OCI-LY7 (cell line): ENCODE measurements around the gene BRME1. TPM values are rescaled to one million over a fixed set of nuclear protein-coding genes. Genes with fewer than 3 reads are reported as not detected.

Experiments
- BruUV-seq: library from RNA; stranded (reverse); fragments of 400-500 nt; replicated peaks from 2 replicates; lab custom pipeline; 2021; lab: Mats Ljungman, UMichigan
- CTCF ChIA-PET: fragments of 300-600 bp; sonication (Branson Sonifier 250); formaldehyde crosslinking; loops from one replicate; lab custom pipeline; 2022; ENCODE audit warnings: antibody characterized with exemption; ENCODE audit not compliant: unreplicated experiment; lab: Charles Lee
- POLR2A ChIA-PET: fragments of 300-600 bp; sonication (Branson Sonifier 250); formaldehyde crosslinking; loops from one replicate; lab custom pipeline; 2022; ENCODE audit warnings: antibody characterized with exemption; lab: Charles Lee
- DNase-seq: peaks from one replicate; pipeline ENCODE4 v3.0.0-alpha.2; 2015; ENCODE audit warnings: low spot score
- H2AFZ ChIP-seq: fragments of 200-600 bp; sonication (generic), shearing (Covaris generic); 2 replicates; pipeline ENCODE4 v1.6.1; 2014; ENCODE audit warnings: mild to moderate bottlenecking, antibody characterized with exemption, low read length, moderate library complexity
- H3K27ac ChIP-seq: fragments of 200-600 bp; sonication (generic); 2 replicates; pipeline ENCODE4 v1.5.1; 2014; ENCODE audit warnings: mixed run types, low read depth, mild to moderate bottlenecking, moderate library complexity, low read length, inconsistent platforms; ENCODE audit not compliant: poor library complexity, severe bottlenecking
- H3K36me3 ChIP-seq: fragments of 200-600 bp; sonication (generic); 2 replicates; pipeline ENCODE4 v1.6.1; 2014; ENCODE audit warnings: mild to moderate bottlenecking, antibody characterized with exemption, low read length, moderate library complexity, mixed read lengths; ENCODE audit not compliant: insufficient read depth
- H3K4me1 ChIP-seq: fragments of 200-600 bp; sonication (generic); 2 replicates; pipeline ENCODE4 v1.5.1; 2014; ENCODE audit warnings: mild to moderate bottlenecking, low read length; ENCODE audit not compliant: insufficient read depth, poor library complexity, severe bottlenecking
- H3K4me2 ChIP-seq: fragments of 200-600 bp; sonication (generic); 2 replicates; pipeline ENCODE4 v1.6.1; 2014; ENCODE audit warnings: mild to moderate bottlenecking, low read length
- H3K4me3 ChIP-seq: fragments of 200-600 bp; sonication (generic); 2 replicates; pipeline ENCODE4 v1.5.1; 2014; ENCODE audit warnings: mild to moderate bottlenecking, low read depth, low read length; ENCODE audit not compliant: poor library complexity, severe bottlenecking
- H3K79me2 ChIP-seq: fragments of 200-600 bp; sonication (generic); 2 replicates; pipeline ENCODE4 v1.6.1; 2016; ENCODE audit warnings: low read depth, mild to moderate bottlenecking, low read length, moderate library complexity, mixed read lengths; ENCODE audit not compliant: insufficient read depth
- H3K9me2 ChIP-seq: fragments of 200-600 bp; sonication (generic); 2 replicates; pipeline ENCODE4 v1.6.1; 2016; ENCODE audit warnings: mild to moderate bottlenecking, low read length, mixed read lengths; ENCODE audit not compliant: insufficient read depth
- H3K9me3 ChIP-seq: fragments of 200-600 bp; sonication (generic); 2 replicates; pipeline ENCODE4 v1.6.1; 2014; ENCODE audit warnings: mild to moderate bottlenecking, mixed run types, low read length, mixed read lengths
- H4K20me1 ChIP-seq: fragments of 200-600 bp; sonication (generic); 2 replicates; pipeline ENCODE4 v1.6.1; 2014; ENCODE audit warnings: mild to moderate bottlenecking, antibody characterized with exemption, low read length, moderate library complexity, mixed read lengths; ENCODE audit not compliant: insufficient read depth
- CTCF ChIP-seq: fragments of 200-600 bp; sonication (generic); conservative IDR thresholded peaks from 2 replicates; pipeline ENCODE4 v1.5.1; 2014; ENCODE audit warnings: mild to moderate bottlenecking, antibody characterized with exemption, low read length, moderate library complexity, mixed read lengths
- EZH2phosphoT487 ChIP-seq: fragments of 200-600 bp; sonication (generic); IDR thresholded peaks from 2 replicates; pipeline ENCODE4 v1.6.1; 2018; ENCODE audit warnings: low read depth, borderline replicate concordance, mild to moderate bottlenecking, mixed run types, antibody characterized with exemption, low read length, moderate library complexity, mixed read lengths
- intact Hi-C: fragments of 100-400 bp; cut with micrococcal nuclease; formaldehyde crosslinking; loops from one replicate; pipeline ENCODE4 v1.10.0; 2022; ENCODE audit not compliant: unreplicated experiment
- total RNA-seq, 2 experiments: library from RNA; depleted of rRNA in 1 of 2; stranded (reverse); fragments of >200 nt in 1 of 2; shearing (Covaris generic) in 1 of 2; gene quantifications; 2 replicates each; pipeline ENCODE4 v1.2.3, GENCODE V29; 2014 to 2022

The BRME1 gene
- total RNA-seq, 2 experiments from 2014 or later: 2.5 to 7.2 TPM

GRCh38 chr19:13929956-13930355 is 24.0 kb upstream of the BRME1 start:
- Histone ChIP-seq H3K4me1 (no peaks in the 10 kb centered on the region), H3K4me3 (no peak overlapping the region), H3K4me2 (no peak overlapping the region), H3K9me2 (no peaks in the 10 kb centered on the region), H2AFZ (no peak overlapping the region), H3K79me2 (no peaks in the 10 kb centered on the region), H4K20me1 (no peaks in the 10 kb centered on the region), H3K27ac (no peak overlapping the region), H3K36me3 (peaks cover 15% of the 10 kb centered on the region; the same call in 1 of the 2 replicates), H3K9me3 (no peaks in the 10 kb centered on the region)
- POLR2A ChIA-PET: no interaction called here
- CTCF ChIA-PET: no interaction called here
- DNase-seq: no peak
- no TSS peak for BruUV-seq
- TF ChIP-seq EZH2phosphoT487 (no peak), CTCF (no peak)
- intact Hi-C loops: no loop called here

GRCh38 chr19:13929340-13929739 is 23.4 kb upstream of the BRME1 start:
- Histone ChIP-seq H3K79me2 (no peaks in the 10 kb centered on the region), H3K4me2 (no peak overlapping the region), H3K9me2 (no peaks in the 10 kb centered on the region), H3K4me1 (no peaks in the 10 kb centered on the region), H3K27ac (no peak overlapping the region), H3K9me3 (no peaks in the 10 kb centered on the region), H2AFZ (no peak overlapping the region), H4K20me1 (no peaks in the 10 kb centered on the region), H3K36me3 (peaks cover 18% of the 10 kb centered on the region; the same call in 1 of the 2 replicates), H3K4me3 (no peak overlapping the region)
- ChIA-PET CTCF (interaction anchor here (0.6 kb wide), 1 partner anchor 684 kb away, joined by 3 read pairs; no protein-coding TSS in a partner anchor), POLR2A (no interaction called here)
- intact Hi-C loops: no loop called here
- no TSS peak for BruUV-seq
- TF ChIP-seq CTCF (no peak), EZH2phosphoT487 (no peak)
- DNase-seq: no peak

- no TSS peak for BruUV-seq
- H2AFZ ChIP-seq: no peak overlapping the region
- no peaks in the 10 kb centered on the region for H3K9me2 ChIP-seq
- no peak overlapping the region for H3K4me2 ChIP-seq
- H3K79me2 ChIP-seq: no peaks in the 10 kb centered on the region
- peaks cover 33% of the 10 kb centered on the region for H3K36me3 ChIP-seq
- no peak overlapping the region for H3K4me3 ChIP-seq
- no peak overlapping the region for H3K27ac ChIP-seq
- H4K20me1 ChIP-seq: no peaks in the 10 kb centered on the region
- intact Hi-C loops: no loop called here
- TF ChIP-seq EZH2phosphoT487: no peak
- no peak for TF ChIP-seq CTCF
- ChIA-PET POLR2A (interaction anchor here (0.7 kb wide), 1 partner anchor 275 kb away, joined by 3 read pairs; no protein-coding TSS in a partner anchor), CTCF (no interaction called here)
- no peaks in the 10 kb centered on the region for H3K4me1 ChIP-seq
- DNase-seq: no peak
- no peaks in the 10 kb centered on the region for H3K9me3 ChIP-seq
These were observed 20.8 kb upstream of the BRME1 start for GRCh38 chr19:13926715-13927114.
